ENCODE results near the gene MGAT5.

MGAT5 gene

DNA sequence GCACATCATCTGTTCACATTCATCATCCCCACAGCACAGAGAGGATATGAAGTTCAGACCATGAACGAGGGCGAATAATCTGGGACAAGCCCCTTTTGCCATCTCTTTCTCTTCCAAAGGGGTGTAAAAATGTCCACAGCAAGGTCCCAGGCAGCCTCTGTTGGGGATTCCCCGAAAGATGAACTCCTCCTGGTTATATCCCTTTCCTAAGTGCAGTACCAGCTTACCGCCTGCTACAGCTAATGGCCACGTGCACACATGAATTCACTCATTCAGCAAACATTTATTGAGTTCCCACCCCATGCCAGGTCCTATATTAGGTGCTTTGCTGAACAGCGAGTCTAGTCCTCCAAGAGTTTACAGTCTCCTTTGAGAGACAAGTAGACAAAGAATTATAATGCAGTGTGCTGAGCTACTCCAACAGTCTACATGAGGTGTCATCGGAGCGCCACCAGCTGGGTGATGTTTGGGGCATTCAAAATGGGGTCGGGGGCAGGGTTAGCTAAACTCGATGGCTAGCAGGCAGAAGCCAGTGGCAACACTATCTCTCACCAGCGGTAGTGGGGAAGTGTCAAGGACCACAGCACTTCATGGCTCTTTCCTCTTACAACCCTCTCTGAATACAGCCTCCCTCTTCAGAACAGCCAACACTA, 236.0 kb downstream of the MGAT5 start:
- in situ Hi-C loops (cut with MboI; ENCODE audit: low sequenced_read_pairs) = no loop called here

DNA sequence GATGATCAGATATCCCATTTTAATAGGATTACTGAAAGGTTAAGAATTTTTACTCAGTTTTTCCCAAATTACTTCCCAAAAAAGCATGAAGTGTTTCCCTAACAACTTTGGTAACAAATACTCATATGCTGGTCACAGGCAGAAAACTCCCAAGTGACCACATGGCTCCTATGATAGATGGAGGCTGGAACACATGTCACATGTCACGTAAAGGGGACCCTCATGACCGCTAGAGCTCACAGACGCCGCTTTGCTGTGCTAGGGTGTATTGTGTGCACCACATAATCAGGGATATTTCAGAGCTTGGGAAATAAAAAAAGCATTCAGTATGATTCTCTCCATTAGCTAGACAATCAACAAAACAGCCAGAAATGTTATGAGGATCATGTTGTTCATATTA, 236.7 kb downstream of the MGAT5 start:
- in situ Hi-C loops (cut with MboI; ENCODE audit: low sequenced_read_pairs) = no loop called here

DNA sequence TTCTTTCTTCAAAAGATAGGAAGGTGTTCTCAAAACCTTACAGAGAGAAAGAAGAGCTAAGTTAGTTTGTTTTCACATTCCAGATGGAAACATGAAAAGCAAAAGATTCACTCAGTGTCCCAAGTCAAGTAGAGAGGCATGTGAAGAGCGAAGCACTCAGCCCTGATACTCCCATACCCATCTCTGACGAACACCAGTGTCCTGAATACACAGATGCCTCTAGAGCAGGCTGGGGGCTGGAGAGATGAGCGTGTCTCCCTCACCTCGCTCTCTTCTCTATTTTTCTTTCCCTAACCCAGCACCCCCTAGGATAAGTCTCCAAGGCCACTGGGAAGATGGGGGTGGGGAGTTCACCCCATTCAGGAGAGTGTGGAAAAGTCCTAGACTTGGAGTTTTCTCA, 237.2 kb downstream of the MGAT5 start:
- in situ Hi-C loops (cut with MboI; ENCODE audit: low sequenced_read_pairs) = no loop called here

DNA sequence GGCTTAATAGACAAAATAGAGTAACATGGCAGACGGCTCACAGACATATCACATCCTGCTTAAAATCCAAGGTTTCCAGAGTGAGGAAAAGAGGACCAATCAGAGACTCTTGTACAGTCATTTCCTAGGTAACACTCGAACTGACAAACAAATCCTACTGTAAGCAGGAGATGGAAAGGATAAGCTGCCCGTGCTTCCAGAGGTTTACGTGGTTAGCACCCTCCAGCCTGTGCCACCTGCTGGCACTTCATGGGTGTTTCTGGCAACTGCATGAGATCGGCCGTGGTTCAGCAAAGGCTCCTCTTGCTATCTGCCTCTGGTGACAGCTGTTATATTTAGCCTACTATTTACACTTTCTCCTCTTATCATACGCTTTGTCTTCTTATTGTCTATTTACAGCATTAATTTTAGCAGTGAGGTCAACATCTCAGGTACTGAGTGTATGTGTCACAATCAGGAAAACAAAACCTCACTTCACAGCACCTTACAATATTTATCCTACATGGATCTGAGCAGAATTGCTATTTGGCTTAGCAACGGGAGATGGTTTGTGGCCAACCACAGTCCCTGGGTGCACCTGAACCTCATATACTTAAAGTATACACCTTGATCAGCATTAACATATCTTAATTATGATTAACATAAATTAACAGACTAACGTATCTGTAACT, 238.0 kb downstream of the MGAT5 start:
- in situ Hi-C loops (cut with MboI; ENCODE audit: low sequenced_read_pairs) = no loop called here

DNA sequence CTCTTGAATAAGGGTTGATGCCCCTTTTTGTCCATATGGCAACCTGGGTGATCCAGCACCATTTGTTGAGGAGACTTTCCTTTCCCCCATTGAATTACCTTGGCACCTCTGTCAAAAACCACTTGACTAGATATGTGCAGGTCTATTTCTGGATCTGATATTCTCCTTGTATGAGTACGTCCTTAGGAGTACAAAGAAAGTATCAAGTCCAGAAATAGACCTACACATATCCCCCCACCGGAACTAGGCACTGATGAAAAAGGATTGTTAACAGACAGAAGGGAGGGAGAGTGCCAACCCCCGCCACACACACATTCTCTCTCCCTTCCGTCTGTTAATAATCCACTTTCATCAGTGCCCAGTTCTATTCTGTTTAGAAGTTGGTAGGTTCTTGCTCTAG, 239.9 kb downstream of the MGAT5 start:
- in situ Hi-C loops (cut with MboI; ENCODE audit: low sequenced_read_pairs) = no loop called here

DNA sequence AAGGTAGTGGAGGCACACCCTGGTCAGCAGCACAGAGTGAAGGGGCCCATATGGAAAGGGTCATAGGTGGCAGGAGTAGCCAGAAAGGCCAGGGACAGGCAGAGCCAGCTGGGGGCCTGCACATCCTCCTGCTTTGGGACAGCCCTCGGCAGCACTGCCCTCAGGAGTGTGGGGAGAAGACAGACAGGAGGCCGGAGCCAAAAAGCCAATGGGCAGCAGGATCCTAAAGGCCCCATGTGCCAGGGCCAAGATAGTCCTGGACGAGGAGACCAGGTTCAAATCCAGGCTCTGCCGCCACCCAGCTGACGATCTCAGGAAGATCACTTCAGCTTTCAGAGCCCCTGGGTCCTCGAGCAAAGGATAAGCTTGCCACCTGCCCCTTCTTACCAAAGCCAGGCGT, 244.8 kb downstream of the MGAT5 start:
- in situ Hi-C loops (cut with MboI; ENCODE audit: low sequenced_read_pairs) = no loop called here

DNA sequence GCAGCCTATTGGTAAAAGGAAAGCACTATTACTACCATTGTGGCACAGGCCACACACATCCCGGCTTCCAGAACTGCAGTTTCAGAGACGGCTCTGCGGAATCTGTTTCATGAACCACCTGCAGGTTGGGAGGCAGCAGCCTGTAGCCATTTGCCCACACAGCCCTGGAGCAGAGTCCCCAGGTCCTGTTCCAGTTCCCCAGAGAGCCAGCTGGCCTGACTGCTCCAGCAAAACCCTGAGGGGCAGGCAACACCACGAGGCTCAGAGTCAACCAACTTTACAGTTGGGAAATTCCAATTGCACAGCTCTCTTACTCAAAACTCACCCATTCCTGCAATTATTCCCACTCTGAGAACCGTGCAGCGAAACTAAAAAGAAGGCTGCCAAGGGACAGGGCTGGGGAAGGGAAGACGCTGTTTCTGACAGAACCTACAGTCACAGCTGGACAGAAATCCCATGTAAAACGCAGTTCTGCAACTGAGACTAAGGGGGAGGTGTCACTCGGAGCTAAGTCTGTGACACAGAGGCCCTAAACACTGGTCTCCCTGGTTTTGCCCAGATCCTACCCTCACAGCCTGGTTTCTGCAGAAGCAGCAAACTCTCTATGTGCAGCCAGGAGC, 245.5 kb downstream of the MGAT5 start:
- in situ Hi-C loops (cut with MboI; ENCODE audit: low sequenced_read_pairs) = no loop called here

DNA sequence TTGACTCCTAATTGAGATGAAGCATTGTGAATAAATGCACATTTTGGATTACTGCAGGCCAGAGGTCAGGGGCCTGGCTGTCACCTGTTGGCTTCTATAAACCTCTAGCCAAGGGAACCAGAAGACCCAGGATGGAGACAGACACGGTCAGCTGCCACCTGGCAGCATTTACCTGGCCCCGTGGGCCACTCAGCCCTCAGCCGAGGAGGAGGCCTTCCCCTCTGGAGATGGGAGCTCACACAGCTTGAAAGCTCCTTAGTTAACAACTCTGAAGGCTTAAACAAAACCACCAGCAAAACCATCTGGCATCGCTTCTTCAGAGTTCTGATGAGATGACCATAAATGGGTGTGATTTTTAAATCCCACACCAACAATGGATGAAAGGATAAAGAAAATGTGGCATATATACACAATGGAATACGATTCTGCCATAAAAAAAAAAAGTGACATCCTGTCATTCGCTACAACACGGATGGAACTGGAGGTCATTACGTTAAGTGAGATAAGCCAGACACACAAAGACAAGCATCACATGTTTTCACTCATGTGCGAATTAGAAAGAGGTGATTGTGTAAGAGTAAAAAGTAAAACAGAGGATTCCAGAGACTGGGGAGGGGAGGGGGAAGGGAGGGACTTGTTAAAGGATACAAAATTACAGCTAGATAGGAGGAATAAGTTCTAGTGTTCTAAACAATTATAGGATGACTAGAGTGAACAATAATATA, 246.5 kb downstream of the MGAT5 start:
- in situ Hi-C loops (cut with MboI; ENCODE audit: low sequenced_read_pairs) = no loop called here

DNA sequence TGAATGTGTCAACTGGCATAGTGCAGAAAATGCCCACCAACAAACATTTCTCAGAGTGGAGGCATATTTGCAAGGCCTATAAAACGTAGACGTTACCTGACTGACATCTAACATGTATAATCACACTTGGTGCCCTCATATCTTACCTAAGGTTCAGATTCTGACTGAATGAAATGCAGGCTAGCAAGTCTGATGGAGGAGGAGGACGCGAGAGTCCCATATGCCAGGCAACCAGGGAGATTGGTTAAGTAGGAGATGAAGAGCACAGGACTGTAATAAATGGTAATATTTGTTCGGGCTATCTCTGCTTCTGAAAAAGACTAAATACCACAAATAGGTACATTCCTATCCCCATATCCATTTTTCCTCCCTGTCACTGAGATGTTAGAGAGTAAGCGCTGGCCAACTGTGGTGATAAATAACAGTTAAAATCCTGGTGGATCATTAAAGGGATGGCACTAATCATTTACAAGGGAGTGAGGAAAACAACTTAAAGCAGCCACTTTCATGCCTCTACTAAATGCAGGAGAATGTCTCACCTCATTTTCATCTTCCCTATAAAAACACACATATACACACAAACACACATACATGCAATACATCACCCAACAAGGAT, 247.7 kb downstream of the MGAT5 start:
- in situ Hi-C loops (cut with MboI; ENCODE audit: low sequenced_read_pairs) = no loop called here

DNA sequence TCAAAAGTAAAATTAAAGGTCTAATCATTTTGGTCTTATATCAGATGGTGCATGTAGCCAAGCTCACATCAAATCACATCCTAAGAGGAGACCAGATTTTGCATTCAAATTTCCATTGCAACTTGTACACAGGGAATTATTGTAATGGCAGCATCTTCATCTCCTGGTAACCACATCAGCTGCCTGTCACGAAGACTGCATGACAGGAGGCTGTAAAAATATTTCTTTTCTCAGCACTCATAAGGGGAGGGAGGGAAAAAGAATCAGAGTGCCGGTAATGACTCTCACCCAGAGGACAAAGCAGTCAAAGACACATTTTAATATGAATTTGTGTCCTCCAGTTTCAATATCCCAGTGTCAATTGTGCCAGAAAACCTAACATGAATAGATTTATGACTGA, 248.2 kb downstream of the MGAT5 start:
- in situ Hi-C loops (cut with MboI; ENCODE audit: low sequenced_read_pairs) = no loop called here

All from HL-60/S4 treated with retinoic acid at 250 ng/mL for 4 days and 3 days (cell line).